HepG2 (cell line): Measurements from ENCODE around the gene RASGRP4.

Source experiments
- FOXA3 ChIP-seq: IDR thresholded peaks from 2 replicates; pipeline ENCODE4 v1.6.1; 2016; ENCODE audit warnings: missing genetic modification reagents, missing compliant biosample characterization
- ZBTB43 ChIP-seq: sonication (generic); formaldehyde crosslinking; conservative IDR thresholded peaks from 2 replicates; pipeline ENCODE4 v1.4.0; 2020; ENCODE audit warnings: missing genetic modification reagents
- ZFP36 ChIP-seq: fragments of 150-350 bp; IDR thresholded peaks from 2 replicates; pipeline ENCODE4 v1.6.1; 2018; ENCODE audit warnings: borderline replicate concordance, low read length, low read depth; ENCODE audit not compliant: partially characterized antibody
- ZNF841 ChIP-seq: sonication (generic); formaldehyde crosslinking; IDR thresholded peaks from 2 replicates; pipeline ENCODE4 v1.8.1; 2023; ENCODE audit warnings: missing genetic modification reagents, borderline replicate concordance

DNA sequence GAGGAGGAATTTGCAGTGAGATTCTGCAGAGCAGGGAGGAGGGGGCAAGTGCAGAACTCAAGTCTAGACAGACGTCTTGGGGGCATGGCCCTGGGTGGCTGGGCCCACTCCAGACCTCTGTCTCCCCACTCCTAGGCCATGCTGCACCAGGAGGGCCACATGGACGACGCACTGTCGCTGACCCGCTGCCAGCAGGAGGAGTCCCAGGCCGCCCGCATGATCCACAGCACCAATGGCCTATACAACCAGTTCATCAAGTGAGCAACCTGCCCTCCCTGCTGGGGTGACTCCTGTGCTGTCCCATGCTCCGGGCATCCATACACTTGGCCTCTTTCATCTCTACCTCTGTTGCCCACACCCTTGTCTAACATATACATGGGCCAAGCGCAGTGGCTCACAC lies 25.6 kb upstream of the RASGRP4 start:
- TF ChIP-seq FOXA3 (CRISPR knock-in tag) (no peak), ZNF841 (CRISPR knock-in tag) (no peak), ZBTB43 (CRISPR knock-in tag) (no peak), ZFP36 (no peak)
